GM18519 (cell line): ENCODE measurements around the gene PTGER1.

Experiments
- ATAC-seq: cut with Tn5 transposase; IDR thresholded peaks from one replicate; pipeline ENCODE4 v1.9.1; 2021; ENCODE audit warnings: mild to moderate bottlenecking, moderate library complexity; ENCODE audit not compliant: unreplicated experiment, low FRiP score

The PTGER1 gene

GRCh38 chr19:14502334-14503092 is 27.4 kb upstream of the PTGER1 start:
- no peak for ATAC-seq

GRCh38 chr19:14497228-14497921 is 22.2 kb upstream of the PTGER1 start:
- no peak for ATAC-seq

- no peak for ATAC-seq
Observed at GRCh38 chr19:14496834-14497227, 21.7 kb upstream of the PTGER1 start.

GRCh38 chr19:14496029-14496833 is 21.1 kb upstream of the PTGER1 start, which contains the start of gene GIPC1:
GIPC1 (minus strand) TSS chr19:14496127; CDS start chr19:14482976, 13,151 bp downstream.
- ATAC-seq = no peak

- no peak for ATAC-seq
Observed at GRCh38 chr19:14495672-14496028, 20.5 kb upstream of the PTGER1 start.

GRCh38 chr19:14494910-14495671 is 19.9 kb upstream of the PTGER1 start:
- no peak for ATAC-seq

- no peak for ATAC-seq
Observed at GRCh38 chr19:14494411-14494810, 19.3 kb upstream of the PTGER1 start.

GRCh38 chr19:14492756-14493337 is 17.7 kb upstream of the PTGER1 start:
- ATAC-seq = no peak

- ATAC-seq = no peak
Observed at GRCh38 chr19:14487370-14488125, 12.4 kb upstream of the PTGER1 start.

- ATAC-seq = no peak
Observed at GRCh38 chr19:14482172-14482941, 7.2 kb upstream of the PTGER1 start.

- no peak for ATAC-seq
Observed at GRCh38 chr19:14480700-14481079, 5.5 kb upstream of the PTGER1 start.

- no peak for ATAC-seq
Observed at GRCh38 chr19:14479975-14480699, 5.0 kb upstream of the PTGER1 start.

- ATAC-seq = no peak
Observed at GRCh38 chr19:14479309-14479974, 4.3 kb upstream of the PTGER1 start.

- ATAC-seq = no peak
Observed at GRCh38 chr19:14478113-14478545, 3.0 kb upstream of the PTGER1 start.

- ATAC-seq = no peak
Observed at GRCh38 chr19:14477418-14478112, 2.4 kb upstream of the PTGER1 start.

- ATAC-seq = no peak
Observed at GRCh38 chr19:14476673-14477401, 1.7 kb upstream of the PTGER1 start.
